ENCODE measurements around the gene INTS1.

The INTS1 gene, protein sequence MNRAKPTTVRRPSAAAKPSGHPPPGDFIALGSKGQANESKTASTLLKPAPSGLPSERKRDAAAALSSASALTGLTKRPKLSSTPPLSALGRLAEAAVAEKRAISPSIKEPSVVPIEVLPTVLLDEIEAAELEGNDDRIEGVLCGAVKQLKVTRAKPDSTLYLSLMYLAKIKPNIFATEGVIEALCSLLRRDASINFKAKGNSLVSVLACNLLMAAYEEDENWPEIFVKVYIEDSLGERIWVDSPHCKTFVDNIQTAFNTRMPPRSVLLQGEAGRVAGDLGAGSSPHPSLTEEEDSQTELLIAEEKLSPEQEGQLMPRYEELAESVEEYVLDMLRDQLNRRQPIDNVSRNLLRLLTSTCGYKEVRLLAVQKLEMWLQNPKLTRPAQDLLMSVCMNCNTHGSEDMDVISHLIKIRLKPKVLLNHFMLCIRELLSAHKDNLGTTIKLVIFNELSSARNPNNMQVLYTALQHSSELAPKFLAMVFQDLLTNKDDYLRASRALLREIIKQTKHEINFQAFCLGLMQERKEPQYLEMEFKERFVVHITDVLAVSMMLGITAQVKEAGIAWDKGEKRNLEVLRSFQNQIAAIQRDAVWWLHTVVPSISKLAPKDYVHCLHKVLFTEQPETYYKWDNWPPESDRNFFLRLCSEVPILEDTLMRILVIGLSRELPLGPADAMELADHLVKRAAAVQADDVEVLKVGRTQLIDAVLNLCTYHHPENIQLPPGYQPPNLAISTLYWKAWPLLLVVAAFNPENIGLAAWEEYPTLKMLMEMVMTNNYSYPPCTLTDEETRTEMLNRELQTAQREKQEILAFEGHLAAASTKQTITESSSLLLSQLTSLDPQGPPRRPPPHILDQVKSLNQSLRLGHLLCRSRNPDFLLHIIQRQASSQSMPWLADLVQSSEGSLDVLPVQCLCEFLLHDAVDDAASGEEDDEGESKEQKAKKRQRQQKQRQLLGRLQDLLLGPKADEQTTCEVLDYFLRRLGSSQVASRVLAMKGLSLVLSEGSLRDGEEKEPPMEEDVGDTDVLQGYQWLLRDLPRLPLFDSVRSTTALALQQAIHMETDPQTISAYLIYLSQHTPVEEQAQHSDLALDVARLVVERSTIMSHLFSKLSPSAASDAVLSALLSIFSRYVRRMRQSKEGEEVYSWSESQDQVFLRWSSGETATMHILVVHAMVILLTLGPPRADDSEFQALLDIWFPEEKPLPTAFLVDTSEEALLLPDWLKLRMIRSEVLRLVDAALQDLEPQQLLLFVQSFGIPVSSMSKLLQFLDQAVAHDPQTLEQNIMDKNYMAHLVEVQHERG (N-terminal part only)

GRCh38 chr7:1503816-1504775 is at the start of gene INTS1:
INTS1 (minus strand) TSS chr7:1504389; CDS start chr7:1503960, 429 bp downstream.
- FAIRE-seq (no peak), DNase-seq (ENCODE audit: low spot score) (peak; percentile 75)

DNA sequence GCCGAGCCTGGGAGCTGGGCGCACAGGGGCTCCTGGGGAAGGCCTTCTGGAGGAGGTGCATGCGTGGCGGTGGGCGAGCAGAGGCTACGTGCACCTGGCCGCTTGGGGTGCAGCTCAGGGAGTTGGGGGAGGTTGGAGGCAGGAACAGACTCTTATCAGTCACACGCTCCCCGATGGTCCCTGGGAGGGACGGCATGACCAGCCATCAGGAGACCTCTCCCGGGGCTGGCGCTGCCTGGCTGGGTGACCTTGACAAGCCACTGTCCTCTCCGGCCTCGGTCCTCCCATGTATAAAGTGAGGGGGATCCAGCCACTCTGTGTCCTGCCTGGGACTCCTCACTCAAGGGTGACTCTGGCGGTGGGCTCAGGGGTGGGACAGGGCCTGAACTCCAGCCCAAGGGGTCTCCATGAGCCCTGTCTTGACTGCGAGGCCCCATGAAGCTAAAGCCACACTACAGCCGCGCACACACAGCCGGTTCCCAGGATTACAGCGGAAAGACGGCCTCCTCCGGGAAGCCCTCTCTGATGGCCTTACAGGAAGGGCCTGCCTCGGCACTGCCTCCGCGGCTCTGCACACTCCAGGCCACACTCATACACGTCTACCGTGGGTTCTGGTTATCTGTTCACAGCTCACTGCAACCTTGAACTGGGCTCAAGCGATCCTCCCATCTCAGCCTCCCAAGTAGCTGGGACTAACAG is 49.5 kb upstream of the INTS1 start:
- FAIRE-seq (no peak), DNase-seq (ENCODE audit: low spot score) (no peak)

- DNase-seq (ENCODE audit: low spot score) (no peak), FAIRE-seq (no peak)
These were observed 48.0 kb upstream of the INTS1 start for GRCh38 chr7:1552200-1552599.

DNA sequence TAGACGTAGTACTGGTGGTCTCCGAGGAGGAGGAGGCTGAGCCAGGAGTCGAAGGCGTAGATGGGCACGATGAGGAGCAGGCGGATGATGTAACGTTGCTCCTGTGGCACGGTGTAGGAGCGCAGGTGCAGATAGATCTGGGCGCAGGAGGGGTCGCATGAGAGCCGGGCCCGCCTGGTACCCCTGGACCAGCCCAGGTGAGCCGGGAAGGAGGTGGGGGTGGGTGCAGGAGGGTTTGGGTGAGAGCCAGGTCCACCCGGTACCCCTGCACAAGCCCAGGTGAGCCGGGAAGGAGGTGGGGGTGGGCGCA is 46.6 kb upstream of the INTS1 start:
- DNase-seq (ENCODE audit: low spot score), result no peak
- FAIRE-seq, result no peak

GRCh38 chr7:1550005-1550845 is 46.0 kb upstream of the INTS1 start:
- FAIRE-seq (no peak), DNase-seq (ENCODE audit: low spot score) (no peak)

GRCh38 chr7:1549357-1550004 is 45.3 kb upstream of the INTS1 start:
- FAIRE-seq (no peak), DNase-seq (ENCODE audit: low spot score) (no peak)

DNA sequence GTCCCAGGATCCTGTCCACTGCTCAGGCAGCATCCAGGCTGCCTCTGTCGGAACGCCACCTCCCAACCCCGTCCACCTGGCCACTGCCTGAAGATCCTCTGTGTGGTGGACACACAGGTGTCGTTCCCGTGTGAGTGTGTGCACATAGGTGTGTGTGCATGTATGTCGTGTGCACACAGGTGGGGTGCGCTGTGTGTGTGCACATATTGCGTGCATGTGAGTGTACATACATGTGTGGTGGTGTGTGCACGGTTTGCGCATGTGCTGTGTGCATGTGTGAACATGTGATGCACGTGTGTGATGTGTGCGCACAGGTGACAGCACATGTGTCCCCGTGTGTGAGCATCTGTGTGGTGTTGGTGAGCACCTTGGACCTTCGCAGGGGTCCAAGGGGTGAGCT is 44.8 kb upstream of the INTS1 start:
- FAIRE-seq (no peak), DNase-seq (ENCODE audit: low spot score) (no peak)

DNA sequence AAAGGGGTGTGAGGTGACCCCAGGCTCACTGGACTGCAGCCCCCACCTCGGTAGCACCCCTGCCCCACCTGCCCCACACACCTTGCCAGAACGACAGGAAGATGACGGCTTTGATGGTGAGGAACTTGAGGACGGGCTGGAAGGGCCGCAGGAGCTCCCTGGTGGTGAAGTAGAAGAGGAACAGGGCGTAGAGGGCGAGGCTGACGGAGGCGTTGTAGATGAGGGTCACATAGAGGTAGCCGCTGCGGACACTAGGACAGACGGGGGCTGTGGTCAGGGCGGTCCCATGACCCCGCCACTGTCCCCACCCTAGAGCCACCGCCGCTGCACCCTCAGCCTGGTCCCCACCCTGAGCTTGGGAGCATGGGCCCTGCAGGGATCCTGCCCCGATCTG is 44.2 kb upstream of the INTS1 start:
- FAIRE-seq (no peak), DNase-seq (ENCODE audit: low spot score) (no peak)

- no peak for DNase-seq (ENCODE audit: low spot score)
- no peak for FAIRE-seq
These were observed 43.7 kb upstream of the INTS1 start for GRCh38 chr7:1547777-1548437.

GRCh38 chr7:1546909-1547776 is 43.0 kb upstream of the INTS1 start:
- DNase-seq (ENCODE audit: low spot score), result no peak
- FAIRE-seq, result no peak

- FAIRE-seq (no peak), DNase-seq (ENCODE audit: low spot score) (no peak)
These were observed 42.2 kb upstream of the INTS1 start for GRCh38 chr7:1546274-1546908.

DNA sequence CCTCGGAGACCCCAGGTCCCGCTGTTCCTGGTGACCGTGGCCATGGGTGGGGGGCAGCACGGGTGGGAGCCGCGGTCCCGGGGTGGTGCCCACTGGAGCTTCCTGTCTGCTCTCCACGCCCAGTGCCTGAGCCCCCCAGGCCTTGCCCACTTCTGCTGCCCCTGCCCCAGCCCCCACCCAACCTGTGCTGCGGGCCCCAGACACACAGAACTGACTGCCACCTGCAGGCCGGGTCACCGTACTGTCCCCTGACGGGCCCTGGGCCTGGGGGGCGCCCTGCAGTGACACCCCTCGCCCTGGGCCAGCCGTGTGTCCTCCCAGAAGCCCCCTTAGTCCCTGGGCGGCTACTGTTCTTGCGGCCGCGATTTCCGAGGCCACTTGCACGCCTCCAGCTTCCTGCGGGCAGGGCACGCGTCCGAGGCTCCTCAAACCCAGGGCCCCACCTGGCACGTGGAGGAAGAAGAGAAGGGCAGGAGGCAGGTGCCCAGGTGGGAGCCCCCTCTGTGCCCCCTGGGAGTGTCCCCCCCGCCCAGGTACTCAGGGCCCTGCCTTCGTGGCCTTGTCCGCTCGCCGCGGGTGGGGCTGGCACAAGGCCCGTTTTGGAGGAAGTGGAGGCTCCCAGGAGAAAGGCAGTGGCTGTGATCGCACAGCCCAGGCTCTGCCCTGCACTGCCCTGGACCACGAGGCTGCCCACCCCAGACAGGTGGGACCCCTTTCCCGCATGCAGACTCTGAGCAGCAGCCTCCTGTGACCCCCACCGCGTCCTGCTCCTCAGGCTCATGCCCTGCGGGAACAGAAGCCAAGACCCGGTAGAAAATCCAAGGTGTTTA is 41.4 kb upstream of the INTS1 start:
- DNase-seq (ENCODE audit: low spot score), result no peak
- no peak for FAIRE-seq

DNA sequence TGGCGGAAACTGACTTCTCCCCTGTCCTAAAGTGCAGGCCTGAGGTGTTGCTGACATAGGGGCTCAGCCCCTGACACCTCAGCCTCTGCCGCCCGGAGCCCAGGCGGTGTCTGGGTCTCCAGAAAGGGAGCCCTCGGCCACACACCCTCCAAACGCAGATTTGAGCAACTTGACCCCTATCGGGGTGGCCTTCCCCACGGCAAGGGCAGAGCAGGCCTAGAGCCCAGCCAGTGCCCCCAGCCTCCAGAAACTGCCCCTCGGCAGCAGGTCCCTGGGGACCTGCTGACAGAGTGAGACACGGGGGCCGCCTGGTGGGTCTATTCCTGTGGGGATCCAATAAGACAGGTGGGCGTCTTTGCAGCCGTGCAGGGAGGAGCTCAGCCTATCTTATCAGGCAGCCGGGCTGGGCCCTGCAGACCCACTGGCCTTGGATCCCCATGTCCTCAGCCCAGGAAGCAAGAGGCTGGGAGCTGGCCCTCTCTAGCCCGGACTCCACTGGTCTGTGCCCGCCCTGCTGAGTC is 40.8 kb upstream of the INTS1 start:
- no peak for DNase-seq (ENCODE audit: low spot score)
- FAIRE-seq, result no peak

DNA sequence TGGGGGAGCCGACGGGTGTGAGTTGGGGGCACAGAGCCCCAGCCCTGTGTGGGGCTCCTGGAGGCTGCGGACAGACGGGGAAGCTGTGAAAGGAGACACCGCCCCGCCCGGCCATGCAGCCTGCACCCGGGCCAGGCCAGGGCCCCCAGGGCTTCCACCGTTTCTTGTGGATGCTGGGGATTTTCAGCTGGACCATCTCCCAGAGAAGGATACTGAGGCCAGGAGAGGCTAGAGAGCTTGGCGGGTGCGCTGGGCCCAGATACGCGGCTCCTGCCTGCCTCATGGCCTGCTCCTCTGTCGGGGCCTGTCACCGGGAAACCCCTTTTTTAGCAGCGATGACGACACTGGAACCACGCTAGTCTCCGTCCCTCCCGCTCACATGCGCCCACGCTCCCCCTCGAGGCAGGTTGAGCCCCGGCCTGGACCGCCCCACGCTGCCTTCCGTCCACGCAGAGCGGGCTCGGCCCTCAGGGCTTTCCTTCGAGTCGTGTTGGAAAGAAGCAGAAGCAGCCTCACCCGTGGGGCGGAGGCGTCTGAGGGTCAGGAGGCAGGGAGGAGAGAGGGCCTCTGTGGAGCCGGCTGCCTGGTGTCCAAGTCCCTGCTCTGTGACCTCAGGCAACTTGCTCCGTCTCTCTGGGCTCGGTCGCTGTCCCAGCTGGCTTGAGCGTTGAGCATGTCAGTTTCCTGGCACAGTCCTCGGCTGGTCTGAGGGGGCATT is 40.1 kb upstream of the INTS1 start:
- DNase-seq (ENCODE audit: low spot score), result no peak

GRCh38 chr7:1543826-1544177 is 39.6 kb upstream of the INTS1 start:
- no peak for FAIRE-seq
- DNase-seq (ENCODE audit: low spot score), result no peak

More for the DNA sequence above, 40.1 kb upstream of the INTS1 start:
- FAIRE-seq, result no peak
